Fibroblast of the aortic adventitia (primary cell): ENCODE measurements around the gene LMF2. TPM values are rescaled to one million over a fixed set of nuclear protein-coding genes. Genes with fewer than 3 reads are reported as not detected.

Source experiments
- DNase-seq: peaks from one replicate; pipeline ENCODE4 v3.0.0-alpha.2; 2010; ENCODE audit warnings: low read depth
- H3K4me3 ChIP-seq: 2 replicates; pipeline ENCODE4 v1.5.1; 2011; ENCODE audit warnings: low read depth, mild to moderate bottlenecking, control low read depth, low read length, moderate library complexity
- CTCF ChIP-seq: IDR thresholded peaks from 2 replicates; pipeline ENCODE4 v1.5.1; 2011; ENCODE audit warnings: mild to moderate bottlenecking, low read length, control low read depth, inconsistent platforms; ENCODE audit not compliant: insufficient read depth
- total RNA-seq: library from RNA; depleted of rRNA; stranded (reverse); fragments of >200 nt; gene quantifications from 2 replicates; pipeline ENCODE4 v1.2.3, GENCODE V29; 2012; ENCODE audit warnings: low replicate concordance

Gene LMF2
- total RNA-seq, 1 donor = 50.6 TPM

GRCh38 chr22:50529416-50529896 lies 22.0 kb upstream of the LMF2 start:
- DNase-seq = peak; percentile 29
- H3K4me3 ChIP-seq = peak overlapping the region; percentile 69
- no peak for TF ChIP-seq CTCF

GRCh38 chr22:50528682-50529415 lies 21.3 kb upstream of the LMF2 start:
- no peak for TF ChIP-seq CTCF
- DNase-seq = no peak
- peak overlapping the region; percentile 69 for H3K4me3 ChIP-seq

- no peak overlapping the region for H3K4me3 ChIP-seq
- no peak for TF ChIP-seq CTCF
- DNase-seq = no peak
Measured at GRCh38 chr22:50527921-50528681, 20.6 kb upstream of the LMF2 start.

- peak overlapping the region; percentile 77 for H3K4me3 ChIP-seq
- peak; percentile 0 for TF ChIP-seq CTCF
- DNase-seq = peak; percentile 43
Measured at GRCh38 chr22:50526834-50527801, 19.6 kb upstream of the LMF2 start.

- H3K4me3 ChIP-seq = peak overlapping the region; percentile 77
- DNase-seq = peak; percentile 64
- TF ChIP-seq CTCF = peak; percentile 49
Measured at GRCh38 chr22:50526108-50526833, 18.8 kb upstream of the LMF2 start.

GRCh38 chr22:50525858-50526107 lies 18.3 kb upstream of the LMF2 start:
- no peak for DNase-seq
- no peak for TF ChIP-seq CTCF
- H3K4me3 ChIP-seq = peak overlapping the region; percentile 77
